GM18909 (cell line): ENCODE measurements around the gene PSMA3.

Experiments
- ATAC-seq: cut with Tn5 transposase; IDR thresholded peaks from one replicate; pipeline ENCODE4 v1.9.1; 2021; ENCODE audit warnings: mild to moderate bottlenecking; ENCODE audit not compliant: unreplicated experiment, poor library complexity

PSMA3 gene

DNA sequence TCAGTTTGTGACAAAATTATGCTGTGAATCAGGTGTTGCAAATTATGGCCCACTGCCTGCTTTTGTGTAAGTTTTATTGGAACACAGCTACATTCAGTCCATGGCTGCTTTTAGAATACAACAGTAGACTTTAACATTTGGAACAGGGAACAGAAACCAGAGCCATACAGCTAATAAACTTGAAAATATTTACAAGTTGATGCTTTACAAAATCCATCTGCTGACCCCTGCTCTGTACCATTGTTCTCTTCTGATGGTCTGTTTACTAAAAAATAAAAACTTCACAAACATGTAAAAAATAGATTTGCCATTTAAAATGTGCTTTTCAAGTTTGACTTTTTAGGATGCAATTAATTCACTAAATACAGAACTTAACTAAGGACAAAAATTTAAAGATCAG lies 20.8 kb downstream of the PSMA3 start:
- ATAC-seq: no peak

DNA sequence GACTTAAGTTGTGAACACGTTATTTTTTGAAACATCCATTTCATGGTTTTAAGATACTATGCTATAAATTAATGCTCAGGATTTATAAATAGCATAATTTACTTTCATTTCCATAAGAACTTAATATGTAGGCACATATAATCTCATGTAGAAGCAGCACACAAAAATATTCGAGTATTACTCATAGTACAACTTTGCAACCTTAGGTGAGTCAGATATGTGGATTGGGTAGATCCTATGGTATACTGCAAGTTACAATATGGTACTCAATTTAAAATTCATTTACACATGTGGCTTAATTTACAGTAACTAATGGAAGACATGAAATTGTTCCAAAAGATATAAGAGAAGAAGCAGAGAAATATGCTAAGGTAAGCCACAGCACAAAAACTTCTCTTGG lies 26.0 kb downstream of the PSMA3 start:
- no peak for ATAC-seq

DNA sequence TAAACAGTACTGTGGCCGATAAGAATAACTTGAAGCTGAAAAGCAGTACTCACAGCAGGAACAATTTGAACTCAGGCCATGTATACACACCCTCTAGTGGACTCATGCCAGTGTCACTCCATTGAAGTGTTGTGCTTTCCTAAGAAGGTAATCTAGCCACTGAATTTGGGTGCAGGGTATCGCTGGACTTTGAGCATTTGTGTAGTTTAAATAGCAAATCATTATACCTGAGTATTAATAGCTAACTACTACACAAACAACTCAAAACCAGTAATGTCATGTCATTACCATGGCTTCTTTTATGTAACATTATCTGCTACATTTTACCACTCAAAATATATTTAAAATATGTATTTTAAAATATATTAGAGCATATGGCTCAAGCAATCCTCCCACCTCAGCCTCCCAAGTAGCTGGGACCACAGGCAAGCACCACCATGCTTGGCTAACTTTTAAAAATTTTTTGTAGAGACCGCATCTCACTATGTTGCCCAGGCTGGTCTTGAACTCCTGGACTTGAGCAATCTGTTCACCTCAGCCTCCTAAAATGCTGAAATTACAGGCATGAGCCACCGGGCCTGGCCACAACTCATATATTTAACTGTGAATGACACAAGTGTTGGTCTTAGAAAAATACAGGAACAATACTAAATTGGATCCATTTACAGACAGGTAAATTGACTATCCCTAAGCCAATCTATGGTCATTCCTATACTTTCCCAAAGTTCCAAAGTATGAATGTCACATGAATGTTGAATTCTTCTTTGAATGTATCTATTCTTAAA lies 28.1 kb downstream of the PSMA3 start:
- no peak for ATAC-seq

DNA sequence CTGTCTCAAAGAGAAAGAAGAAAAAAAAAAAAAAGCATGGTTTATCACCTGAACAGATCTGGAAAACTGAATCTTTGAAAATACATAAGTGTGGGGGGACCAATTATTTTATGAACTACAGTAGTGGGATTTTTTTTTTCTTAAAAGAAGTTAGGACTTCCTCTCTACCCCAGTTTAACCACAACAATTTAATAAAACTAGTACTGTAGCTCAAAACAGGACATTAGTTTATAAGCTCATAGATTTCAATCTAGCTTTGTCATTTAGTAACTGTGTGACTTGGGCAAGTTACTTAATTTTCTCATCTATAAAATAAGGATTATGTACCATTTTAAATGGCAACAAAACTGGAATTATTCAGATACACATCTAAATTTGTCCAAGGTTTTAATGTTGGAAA lies 30.2 kb downstream of the PSMA3 start:
- ATAC-seq: no peak

DNA sequence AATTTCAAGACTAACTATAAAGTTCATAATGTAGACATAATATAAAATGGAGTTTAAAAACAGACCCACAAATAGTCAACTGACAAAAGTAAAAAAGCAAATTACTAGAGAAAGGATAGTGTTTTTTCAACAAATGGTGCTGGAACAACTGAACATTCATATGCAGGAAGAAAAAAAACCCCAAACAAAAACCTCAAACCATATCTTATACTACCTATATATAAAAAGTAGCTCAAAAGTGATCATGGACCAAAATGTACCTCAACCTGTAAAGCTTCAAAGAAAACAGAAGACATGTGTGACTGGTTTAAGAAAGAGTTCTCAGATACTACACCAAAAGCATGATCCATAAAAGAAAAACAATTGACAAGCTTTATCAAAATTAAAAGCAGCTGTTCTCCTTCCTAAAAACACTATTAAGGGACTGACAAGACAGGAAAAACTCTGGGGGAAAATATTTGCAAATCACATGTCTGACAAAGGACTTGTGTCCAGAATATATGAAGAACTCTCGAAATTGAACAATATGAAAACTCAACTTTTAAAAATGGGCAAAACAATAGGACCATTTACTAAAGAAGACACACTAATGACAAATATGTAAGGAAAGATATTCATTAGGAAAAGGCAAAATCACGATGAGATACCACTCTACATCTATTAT lies 31.0 kb downstream of the PSMA3 start:
- no peak for ATAC-seq

DNA sequence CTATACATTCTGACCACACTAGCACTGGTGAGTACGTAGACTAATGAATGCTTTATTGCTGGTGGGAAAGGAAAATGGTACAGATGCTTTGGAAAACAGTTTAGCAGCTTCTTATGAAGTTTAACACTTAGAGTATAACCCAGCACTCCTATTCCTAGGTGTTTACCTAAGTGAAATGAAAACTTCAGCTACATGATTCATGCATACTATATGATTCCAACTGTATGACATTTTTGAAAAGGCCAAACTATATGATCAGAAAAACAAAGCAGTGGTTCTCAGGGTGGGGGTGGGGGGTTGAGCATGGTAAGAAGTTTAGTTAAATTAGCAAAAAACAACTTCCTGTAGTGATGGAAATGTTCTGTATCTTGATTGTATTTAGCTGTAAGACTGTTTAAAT lies 31.6 kb downstream of the PSMA3 start:
- no peak for ATAC-seq

DNA sequence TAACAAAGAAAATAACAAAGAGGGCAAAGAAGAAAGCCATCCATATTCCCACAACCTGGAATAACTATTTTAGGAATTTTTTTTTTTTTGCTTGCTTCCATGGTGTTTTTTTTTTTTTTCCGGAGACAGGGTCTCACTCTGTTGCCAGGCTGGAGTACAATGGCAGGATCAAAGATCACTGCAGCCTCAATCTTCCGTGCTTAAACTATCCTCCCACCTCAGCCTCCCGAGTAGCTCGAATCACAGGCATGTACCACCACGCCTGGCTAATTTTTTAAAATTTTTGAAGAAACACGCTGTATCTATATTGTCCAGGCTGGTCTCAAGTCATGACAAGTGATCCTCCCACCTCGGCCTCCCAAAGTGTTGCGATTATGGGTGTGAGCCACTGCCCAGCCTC lies 33.5 kb downstream of the PSMA3 start:
- no peak for ATAC-seq

DNA sequence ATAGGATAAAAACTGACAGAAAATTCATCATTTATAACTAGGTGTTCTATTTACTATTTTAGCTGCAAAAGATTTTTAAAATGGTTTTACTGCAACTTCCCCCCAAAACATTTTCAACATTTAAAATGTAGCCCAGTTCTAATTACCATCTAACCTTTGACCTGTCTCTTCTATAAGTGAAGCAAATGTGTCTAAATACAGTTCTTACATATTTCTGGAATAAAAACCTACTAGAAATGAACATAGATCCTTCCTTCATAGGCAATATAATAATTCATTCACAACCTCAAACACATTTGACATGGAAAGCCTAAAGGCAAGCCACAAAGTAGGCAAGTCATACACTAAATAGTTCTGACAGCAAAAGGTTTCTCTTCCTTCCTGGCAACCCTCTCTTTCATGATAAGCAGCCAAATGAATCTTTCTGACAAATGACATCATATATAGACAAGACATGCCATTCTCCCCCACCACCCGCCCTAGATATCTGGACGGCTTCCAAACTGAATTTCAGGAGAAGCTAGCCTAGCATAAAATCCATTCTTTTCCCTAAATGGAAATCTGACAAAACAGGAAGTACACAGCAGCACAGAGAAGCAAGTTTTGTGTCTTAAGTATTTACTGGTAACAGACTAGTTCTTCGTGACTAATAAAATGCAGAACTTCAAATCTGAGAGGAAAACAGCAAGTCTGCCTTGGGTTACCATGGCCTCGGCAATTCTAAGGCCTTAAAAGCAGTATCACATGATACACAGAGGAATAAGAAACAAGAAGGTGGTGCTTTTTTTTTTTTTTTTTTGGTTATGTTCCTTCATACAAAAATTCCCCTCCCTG lies 36.5 kb downstream of the PSMA3 start:
- peak; percentile 58 for ATAC-seq

DNA sequence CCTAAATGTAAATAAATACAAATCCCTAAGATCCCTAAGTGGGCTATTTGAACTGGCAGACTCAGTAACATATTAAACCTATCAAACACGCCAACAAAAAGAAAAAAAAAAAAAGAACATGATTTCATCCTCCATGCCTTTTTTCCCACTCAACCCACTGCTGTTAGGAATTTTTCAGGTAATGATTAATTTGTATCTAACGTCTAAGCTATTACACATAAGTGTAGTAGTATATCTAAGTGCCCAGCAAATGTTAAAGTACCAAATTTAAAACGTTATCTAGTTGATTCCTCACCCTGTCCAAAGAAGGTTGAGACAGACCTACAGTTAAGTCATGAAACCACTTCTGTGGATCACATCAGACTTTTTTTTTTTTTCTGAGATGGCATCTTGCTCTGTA lies 37.3 kb downstream of the PSMA3 start:
- no peak for ATAC-seq

DNA sequence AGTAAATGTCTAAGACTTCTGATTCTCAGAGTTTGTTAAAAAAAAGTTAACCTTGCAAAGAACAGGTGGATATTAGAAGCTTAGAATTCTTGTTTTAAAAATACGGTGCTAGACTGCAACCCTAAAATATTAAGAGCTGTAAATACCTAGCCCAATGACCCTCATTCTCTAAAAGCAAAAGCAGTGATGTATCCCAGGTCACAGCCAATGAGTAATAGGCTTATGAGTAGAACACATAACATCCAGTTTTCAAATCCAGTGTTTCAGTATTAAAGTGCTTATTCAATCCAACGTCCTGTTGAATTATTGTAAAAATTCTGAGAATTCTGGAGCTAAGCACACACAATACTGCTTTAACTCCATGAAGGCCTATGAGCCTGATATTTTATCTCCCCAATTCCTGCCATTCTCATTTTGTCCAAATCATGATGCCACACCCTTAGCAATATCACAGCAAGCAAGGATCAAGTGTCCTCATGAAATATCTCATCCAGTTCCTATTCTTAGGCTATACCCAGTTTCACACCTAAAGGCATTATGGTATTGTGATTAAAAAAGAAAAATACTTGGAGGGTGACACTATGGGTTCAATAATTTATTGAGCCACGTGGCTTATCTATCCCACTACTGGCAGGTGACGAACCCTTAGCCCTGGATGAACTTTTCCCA lies 38.4 kb downstream of the PSMA3 start:
- ATAC-seq: no peak

DNA sequence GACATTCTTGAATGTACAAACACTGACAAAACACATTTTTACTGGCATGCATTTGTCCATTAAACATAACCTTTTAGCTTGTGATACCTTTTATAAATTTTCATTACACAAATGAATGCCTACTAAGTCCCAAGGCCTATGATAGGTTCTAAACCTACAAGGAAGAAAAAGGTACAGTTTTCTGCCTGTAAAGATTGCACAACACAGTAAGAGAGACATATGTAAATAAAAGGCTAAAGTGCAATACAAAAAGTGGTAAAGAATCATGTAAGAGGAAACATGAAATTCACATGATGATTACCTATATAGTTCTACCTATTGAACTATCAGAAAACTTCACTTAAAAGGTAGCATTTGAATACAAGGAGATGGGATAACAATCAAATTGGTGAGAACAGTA lies 39.1 kb downstream of the PSMA3 start:
- ATAC-seq: no peak

DNA sequence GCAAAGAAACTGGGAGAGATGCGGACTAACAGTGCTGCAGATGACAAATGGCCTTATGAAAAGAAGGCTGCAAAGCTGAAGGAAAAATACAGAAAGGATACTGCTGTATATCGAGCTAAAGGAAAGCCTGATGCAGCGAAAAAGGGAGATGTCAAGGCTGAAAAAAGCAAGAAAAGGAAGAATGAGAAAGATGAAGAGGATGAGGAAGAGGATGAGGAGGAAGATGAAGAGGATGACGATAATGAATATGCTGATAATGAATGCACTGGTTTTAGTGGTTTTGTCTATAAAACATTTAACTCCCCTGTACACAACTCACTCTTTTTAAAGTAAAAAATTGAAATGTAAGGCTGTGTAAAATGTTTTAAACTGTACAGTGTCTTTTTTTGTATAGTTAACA lies 40.5 kb downstream of the PSMA3 start:
- ATAC-seq: no peak

DNA sequence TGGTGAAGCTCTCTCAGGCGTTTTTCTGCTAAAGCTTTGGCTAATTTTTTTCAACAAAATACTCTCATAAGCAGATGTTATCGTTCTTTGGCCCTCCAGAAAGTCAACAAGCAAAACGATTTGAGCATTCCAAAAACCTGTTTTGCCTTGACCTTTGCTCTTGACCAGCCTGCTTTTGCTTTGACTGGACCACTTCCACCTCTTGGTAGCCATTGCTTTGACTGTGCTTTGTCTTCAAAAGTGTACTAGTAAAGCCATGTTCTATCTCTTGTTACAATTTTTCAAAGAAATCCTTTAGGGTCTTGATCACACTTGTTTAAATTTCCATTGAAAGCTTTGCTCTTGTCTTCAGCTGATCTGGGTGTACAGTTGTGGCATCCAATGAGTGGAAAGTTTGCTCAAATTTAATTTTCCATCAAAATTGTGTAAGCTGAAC lies 43.0 kb downstream of the PSMA3 start:
- no peak for ATAC-seq

DNA sequence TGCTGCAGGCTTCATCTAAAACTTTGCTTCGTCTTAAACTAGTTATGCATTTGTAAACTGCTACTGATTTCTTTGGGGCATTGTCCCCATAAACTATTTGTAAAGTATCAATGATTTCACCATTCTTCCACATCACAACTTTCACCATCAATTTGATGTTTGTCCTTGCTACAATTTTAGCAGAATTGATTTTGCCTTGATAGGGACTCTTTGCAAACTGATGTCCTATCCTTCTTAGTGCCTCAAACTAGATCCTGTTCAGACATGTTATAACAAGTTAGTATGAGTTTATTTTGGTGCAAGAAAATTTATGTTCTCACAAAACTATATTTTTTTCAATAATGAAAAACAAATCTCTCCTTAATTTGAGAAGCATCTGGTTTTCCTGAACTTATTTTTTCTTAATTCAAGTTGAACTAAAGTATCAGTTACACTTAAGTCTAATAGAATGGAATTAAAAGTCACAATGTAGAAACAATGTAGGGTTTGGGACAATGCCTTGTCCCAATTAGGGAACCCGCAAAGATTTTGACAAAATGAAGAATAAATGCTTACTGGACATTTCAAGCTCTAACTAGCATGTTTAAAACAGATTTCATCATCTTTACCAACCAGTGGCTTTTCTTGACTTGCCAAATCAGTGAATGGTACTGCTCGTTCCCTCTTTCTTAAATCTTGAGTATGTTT lies 43.6 kb downstream of the PSMA3 start:
- ATAC-seq: no peak

DNA sequence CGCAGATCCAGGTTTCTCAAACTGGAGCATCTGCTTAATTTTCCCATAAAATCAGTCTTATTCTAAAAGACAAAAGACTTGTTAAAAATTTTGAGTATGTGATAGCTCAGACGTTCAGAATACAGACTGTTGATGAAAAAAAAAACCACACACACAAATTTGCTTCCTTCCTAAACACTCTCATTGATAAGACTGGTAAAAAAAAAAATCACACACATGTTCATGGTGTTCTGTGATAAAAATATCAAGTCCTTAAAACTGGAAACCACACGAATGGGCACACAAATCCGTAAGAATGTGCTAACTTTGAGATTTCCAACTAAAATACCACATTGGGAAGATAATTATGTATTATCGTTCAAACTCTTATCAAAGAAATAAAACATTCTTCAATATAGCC lies 47.0 kb downstream of the PSMA3 start:
- ATAC-seq: no peak

DNA sequence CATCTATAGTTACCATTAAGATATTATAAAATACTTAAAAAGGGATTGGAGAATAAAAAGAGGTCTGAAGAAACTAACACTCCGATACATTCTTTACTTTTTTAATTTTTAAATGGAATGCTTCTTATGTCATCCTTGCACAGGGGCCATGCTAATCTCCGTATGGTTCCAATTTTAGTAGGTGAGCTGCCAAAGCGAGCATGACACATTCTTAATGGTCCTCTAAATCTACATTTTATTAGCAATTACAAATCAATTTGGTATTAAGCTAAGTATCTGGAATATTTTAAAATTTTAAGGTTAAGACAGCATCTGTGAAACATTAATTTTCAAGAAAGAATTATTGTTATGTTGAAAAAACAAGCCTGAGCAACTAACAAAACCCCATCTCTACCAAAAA lies 47.5 kb downstream of the PSMA3 start:
- ATAC-seq: no peak

DNA sequence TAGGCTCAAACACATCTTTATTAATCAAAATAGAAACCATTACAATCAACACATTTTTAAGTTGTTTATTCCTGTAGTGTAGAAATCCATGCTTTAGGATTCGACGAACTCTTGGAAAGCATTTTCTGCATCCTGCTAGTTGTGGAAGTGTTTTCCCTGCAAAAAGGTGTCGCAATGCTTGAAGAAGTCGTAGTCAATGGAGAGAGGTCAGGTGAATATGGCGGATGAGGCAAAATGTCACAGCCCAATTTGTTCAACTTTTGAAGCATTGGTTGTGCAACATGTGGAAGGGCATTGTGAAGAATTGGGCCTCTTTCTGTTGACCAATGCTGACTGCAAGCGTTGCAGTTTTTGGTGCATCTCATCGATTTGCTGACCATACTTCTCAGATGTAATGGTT lies 49.6 kb downstream of the PSMA3 start:
- no peak for ATAC-seq

DNA sequence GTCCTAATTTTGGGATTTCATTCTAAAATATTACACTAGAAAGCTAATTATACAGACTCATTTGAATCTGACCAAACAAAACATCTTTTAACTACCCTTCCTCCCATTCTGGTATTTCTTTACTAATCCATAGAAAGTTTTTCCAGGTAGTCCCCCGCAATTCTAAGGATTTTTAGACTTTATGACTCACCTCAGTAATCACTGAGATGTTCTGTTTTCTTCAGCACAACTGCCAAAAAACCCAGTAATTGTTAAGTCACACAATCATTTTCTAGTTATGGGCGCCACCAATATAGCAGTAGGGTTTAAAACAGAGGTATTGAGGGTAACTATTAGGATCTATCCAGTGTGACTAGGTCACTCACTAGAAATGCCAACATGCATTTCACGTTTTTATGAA lies 52.1 kb downstream of the PSMA3 start:
- no peak for ATAC-seq

DNA sequence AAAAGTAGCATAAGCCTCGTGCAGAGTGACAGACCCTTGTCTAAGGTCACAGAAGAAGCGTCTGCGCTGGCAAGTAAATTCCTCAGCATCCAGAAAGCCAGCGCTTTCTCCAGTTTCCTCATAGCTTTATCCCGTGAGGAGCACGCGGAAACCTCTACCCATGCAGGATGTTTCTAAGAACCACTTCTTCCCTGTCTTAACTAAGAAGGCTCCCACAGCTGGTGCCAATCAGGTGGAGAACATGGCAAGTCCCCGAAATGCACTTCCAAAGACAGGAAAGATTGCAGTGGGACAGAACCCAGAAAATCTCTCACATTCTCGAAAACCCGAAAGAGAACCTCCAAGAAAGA lies 52.7 kb downstream of the PSMA3 start:
- ATAC-seq: peak; percentile 4

DNA sequence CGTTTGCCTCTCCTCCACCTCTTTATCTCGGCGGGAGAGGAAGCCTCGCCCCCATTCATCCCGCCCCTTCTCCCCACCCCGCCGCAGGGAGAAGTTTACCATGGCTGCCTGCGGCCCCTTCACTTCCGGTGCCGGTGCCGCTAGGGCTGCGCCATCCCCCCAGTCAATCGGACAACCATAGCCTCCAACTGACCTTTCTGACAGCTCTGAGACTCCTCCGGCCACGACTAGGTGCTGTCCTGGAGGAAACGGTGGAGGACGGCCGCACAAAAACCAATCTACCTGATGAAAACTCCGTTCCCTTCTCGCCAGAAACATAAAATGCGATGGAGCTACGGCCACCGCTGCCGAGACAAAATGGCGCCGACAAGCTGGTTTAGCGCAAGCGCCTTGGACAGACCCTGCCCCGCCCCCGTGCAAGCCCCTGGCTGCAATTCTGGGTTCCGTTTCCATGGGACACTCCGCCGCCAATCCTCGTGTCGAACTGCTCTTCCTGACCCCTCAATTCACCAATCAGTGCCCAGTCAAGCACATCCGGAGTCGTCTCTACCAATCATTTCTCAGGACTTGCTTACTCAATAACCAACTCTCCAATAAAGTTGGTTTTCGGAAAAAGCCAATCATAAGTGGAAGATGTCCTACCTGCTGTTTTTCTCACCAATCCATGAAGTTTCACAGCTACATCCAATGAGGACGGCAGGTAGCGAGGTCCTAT lies 53.3 kb downstream of the PSMA3 start:
- peak; percentile 87 for ATAC-seq
